GM19328 (cell line): ENCODE measurements around the gene ADH7.
"Not testable (repeated sequence)": the region's sequence is repeated elsewhere in the genome, so short reads cannot be mapped to it uniquely, and the experiment has no call there.

Source experiments
- ATAC-seq: cut with Tn5 transposase; IDR thresholded peaks from one replicate; pipeline ENCODE4 v1.9.1; 2021; ENCODE audit warnings: mild to moderate bottlenecking, moderate library complexity; ENCODE audit not compliant: unreplicated experiment

Gene ADH7

DNA sequence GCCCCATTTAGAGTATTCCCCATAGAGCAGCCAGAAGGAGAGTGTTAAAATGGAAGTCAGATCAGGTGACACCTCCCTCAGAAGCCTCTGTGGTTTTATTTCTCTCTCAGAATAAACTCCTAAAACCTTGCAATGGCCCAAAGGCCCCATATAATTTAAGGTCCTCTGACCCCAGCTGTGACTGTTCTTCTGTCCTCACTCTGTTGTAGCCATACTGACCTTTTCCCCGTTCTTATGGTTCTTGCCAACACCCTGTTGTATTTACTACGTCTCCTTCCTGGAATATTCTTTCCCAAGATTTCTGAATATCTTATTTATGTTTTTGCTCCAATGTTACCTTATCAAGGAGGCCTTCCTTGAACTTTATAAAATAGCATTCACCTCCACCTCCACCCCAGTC is 18.0 kb downstream of the ADH7 start:
- no peak for ATAC-seq

DNA sequence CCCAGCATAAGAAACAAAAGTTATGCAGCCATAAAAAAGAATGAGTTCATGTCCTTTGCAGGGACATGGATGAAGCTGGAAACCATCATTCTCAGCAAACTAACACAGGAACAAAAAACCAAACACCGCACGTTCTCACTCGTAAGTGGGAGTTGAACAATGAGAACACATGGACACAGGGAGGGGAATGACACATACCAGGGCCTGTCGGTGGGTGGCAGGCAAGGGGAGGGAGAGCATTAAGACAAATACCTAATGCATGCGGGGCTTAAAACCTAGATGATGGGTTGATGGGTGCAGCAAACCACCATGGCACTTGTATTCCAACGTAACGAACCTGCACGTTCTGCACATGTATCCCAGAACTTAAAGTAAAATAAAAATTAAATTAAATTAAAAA is 19.4 kb downstream of the ADH7 start:
- not testable (repeated sequence) for ATAC-seq

DNA sequence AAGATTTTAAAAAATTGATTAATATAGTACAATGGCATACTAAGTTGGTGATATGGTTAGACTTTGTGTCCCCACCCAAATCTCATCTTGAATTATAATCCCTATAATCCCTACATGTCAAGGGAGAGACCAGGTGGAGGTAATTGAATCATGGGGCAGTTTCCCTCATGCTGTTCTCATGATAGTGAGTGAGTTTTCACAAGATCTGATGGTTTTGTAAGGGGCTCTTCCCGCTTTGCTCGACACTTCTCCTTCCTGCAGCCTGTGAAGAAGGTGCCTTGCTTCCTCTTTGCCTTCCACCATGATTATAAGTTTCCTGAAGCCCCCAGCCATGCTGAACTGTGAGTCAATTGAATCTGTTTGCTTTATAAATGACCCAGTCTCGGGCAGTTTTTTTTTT is 20.2 kb downstream of the ADH7 start:
- not testable (repeated sequence) for ATAC-seq

DNA sequence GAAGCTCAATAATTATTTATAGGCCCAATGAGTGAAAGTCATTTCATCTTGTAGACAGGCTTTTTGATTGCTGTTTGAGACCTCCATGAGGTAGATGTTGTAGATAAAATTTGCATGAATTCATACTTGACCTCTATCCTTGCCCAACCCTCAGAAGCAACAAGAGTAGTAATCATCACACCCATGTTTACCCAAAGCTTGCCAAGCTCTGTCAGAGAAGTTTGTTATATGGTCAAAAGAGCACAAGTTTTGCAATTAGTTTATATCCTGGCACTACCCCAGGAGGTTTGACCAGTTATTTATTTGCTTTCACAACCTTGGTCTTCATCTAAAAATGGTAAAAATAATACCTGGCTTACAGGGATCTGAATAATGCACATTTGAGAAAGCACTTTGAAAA is 20.7 kb downstream of the ADH7 start:
- ATAC-seq, result no peak

DNA sequence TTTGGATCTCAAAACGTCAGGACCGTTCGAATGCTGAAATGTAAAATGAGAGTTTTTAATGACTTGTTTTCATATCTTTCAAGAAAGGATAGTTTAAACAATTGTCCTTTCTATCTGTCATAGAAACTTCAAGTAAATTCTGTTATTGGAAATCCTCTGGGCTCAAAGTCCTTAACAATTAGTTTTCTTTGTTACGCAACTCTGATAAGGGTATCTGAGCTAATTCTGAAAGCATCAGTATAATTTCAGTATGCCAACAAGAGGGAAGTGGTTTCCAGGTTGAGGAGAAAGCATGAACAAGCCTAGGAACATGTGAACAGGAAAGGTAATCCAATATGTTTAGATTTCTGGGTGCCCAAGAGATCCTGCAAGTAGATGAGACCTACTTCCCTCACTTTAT is 22.0 kb downstream of the ADH7 start:
- ATAC-seq, result no peak

DNA sequence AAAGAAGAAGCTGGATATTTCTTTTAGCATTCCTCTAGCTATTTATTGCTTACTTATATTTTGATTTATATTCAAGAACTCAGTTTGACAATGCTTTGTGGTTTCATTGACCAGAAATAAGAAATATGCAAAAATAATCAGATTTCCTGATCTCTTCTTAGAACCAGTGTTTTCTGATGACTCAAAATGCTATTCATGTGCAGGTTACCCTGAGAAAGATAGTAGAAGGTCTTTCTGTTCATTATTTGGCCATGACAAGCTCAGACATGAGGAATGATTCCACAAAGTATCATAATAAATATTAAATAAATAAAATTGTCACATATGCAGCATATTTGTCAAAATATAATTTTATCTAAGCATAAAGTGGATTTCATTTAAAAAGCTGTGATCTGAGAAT is 24.1 kb downstream of the ADH7 start:
- no peak for ATAC-seq

DNA sequence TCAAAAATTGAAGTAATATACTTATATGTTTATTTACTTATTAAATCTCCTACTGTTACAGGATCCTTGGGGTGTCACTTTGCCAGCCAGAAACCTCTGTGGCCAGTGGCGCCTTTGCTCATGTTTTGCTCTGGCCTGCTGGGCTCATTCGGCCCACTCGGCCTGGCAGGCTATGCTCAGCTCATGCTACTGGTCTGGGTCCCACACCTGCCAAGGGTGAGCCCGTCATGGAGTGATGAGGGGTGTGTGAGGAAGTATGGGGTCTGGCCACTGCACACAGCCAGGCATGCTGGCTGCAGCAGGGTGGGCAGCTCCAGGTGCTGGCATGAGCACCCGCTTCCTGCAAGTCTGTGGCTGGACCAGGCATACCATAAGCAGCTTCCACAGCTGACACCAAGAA is 25.1 kb downstream of the ADH7 start:
- ATAC-seq, result no peak

DNA sequence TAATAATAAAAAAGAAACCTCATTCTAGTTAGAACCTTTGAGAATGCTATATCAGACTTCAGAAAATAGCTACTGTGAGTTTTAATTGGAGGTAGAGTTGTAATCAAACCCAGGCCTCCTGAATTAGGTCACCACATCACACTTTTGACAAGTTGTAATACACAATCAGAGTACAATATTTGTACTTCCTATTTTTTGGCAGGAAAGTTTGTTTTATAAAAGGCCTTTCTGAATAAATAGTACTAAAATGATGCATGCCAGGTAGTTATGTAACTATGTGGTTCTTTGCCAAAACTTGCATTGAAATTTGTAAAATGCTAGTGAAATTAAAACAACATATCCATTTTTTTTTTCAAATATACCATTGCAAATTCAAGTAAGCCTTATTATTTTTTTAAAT is 26.8 kb downstream of the ADH7 start:
- no peak for ATAC-seq

DNA sequence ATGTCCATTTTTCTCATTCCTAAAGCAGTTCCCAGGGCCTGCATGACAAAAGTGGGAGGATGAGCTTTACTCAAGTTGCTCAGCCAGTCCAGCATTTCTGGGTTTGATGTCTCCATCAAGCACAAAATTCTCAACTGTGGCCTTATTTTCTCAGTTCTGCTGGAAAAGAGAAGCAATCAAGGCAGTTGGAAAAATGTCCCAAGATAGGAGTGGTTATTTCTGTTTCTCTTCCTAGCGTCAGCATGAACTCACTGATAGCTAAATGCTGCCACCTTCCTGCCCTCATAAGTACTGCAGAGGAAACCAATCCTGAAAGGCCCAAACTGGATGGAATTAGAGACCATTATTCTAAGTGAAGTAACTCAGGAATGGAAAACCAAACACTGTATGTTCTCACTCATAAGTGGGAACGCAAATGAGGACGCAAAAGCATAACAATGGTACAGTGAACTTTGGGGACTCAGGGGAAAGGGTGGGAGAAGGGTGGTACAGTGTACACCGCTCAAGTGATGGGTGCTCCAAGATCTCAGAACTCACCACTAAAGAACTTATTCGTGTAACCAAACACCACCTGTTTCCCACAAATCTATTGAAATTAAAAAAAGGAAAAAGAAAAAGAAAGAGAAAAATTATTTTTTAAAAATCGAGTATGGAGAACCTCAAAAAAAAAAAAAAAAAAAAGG is 29.6 kb downstream of the ADH7 start:
- no peak for ATAC-seq

DNA sequence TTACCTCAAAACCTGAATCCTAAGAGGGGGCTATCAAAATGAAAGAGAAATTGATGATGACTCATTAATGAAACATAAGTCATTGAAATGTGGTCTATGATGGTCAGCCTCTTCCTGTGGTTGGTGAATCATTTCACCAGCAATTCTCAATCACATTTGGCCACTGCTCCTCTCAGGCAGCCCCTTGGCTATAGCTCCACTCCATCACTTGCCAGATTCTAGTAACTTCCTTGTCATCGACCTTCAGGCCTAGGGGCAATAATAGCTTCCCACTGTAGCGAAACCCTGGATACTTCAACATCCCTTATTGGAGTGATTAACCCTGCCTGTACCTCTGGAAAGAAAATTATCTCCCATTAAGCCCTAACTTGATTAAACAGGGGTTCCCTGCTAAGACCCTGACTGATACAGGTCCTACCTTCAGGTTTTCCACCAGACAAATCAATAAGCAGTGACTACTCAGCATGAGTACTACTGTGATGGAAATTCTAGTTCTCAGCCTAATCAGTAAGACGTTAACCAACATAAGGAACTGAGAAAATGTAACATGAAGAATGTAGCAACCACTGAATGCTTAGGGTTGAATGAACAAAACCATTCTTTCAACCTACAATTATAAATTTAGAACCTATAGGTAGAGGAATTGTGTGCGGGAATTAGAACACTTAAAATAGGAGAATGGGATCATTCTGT is 30.4 kb downstream of the ADH7 start:
- ATAC-seq, result peak; percentile 82

DNA sequence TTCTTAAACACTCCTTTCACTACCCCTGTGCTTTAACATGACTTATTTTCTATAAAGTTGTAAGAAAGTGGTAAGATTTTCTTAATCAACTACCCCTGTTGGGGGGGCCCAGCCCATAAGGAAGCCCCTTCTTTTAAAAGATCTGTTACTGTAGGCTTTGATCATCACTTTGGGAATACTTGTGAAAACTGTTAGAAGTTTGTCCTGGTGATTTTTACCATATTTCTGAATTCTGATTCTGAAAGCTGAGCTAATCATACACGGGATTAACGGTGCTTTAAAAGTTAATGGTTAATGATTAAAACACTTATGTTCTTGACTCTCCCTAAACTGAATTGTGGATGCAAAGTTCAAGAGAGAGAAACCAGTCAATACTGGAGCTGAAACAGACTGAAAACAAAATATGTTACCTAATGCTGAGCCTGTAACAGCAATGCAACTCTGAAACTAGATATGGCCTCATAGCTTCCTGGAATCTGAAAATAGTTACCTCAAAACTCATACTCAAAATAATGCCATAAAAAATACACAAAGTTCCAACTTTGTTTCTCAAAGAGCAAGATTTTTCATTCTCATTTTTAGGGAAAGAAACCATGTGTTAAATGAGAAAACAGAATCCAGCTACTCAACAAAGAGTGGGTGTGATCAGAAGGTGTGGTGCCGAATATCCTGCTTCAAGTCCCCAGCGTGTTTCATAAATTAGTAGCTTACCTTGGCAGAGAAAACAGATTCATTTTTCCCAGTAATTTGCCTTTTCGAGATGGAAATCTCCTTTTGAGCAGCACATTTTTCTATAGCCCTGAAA is 31.6 kb downstream of the ADH7 start:
- ATAC-seq, result peak; percentile 55

DNA sequence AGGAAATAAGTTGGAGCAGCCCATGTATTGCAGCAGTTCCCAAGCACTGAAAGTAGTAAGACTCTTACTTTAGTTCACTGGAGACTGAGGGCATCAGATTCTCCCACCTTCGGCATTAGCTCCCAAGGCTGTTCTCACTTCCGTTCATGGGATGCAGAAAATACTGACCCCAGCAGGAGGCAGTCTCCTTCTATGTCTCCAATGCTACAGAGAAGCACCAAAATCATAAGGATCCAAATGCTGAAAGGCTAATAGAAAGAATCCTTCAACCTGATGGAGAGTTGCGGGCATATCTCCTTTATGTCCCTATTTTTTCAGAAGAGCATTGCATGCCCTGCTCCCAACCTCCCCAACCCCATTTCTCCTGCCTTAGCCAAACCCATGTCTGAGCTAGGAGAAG is 32.4 kb downstream of the ADH7 start:
- no peak for ATAC-seq

DNA sequence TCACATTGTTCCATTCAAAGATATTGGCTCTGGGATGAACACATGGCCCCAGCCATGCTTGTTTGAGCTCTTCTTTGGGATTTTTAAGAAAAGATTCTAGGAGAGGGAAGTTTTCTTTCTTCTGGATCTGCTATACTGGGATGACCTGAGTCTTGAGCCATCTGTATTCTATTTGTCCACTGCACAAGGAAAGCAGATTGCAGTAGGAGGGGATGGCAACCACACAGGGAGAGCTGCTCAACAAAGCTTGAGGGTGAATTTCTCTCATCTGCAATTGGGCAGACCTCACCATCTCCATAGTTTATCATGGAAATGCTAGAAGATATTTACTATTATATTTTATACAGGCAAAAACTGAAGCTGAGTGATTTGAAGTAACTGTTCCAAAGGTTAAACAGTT is 34.3 kb downstream of the ADH7 start:
- no peak for ATAC-seq

DNA sequence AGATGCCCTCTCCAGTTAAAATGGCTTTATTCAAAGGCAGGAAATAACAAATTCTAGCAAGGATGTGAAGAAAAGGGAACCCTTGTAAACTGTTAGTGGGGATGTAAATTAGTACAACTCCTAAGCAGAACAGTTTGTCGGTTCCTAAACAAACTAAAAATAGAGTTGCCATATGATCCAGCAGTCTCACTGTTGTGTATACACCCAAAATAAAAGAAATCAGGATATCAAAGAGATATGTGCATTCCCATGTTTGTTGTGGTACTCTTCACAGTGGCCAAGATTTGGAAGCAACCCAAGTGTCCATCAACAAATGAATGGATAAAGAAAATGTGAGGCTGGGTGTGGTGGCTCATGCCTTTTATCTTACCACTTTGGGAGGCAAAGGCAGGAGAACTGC is 36.1 kb downstream of the ADH7 start:
- ATAC-seq, result no peak

DNA sequence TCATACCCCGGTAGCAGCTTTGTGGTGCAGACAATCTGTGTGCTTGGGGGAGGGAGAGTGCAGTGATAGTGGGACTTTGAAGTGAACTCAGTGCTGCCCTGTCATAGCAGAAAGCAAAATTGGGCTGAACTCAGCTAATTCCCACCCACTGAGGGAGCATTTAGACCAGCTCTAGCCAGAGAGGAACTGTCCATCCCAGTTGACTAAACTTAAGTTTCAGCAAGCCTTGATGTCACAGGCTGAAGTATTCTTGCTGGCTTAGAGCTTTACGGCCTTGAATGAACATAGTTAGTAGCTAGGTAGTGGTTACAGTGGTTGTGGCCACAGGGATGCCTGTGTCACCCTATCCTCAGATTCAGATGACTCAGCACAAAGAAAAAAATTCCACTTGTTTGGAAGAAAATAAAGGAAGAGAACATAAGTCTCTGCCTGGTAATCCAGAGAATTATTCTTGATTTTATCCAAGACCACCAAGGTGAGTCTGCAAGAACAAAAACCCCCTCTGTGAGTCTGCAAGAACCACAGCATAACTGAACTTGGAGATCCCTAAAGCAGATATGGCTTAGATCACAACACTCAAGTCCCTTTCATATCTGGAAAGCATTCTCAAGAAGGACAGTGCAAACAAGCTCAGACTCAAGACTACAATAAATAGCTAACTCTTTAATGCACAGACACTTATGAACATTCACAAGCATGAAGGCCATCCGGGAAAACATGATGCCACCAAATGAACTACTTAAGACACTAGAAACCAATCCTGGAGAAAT is 39.4 kb downstream of the ADH7 start:
- no peak for ATAC-seq

DNA sequence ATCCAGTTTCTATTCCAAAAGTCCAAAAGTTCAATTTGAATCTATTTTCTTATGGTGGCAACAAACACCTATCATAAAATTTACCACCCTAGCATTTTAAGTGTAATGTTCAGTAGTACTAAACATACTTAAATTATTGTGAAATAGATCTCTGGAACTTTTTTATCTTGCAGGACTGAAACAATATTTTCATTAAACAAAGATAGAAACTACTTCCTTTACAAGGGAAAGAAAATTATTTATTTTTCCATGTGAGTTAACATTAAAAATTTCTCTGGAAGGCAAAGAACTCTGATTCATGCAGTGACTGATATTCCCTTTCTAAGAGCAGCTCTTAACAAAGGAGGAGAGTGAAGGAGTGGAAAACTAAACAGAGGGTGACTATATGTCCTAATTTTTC is 40.2 kb downstream of the ADH7 start:
- ATAC-seq, result no peak

DNA sequence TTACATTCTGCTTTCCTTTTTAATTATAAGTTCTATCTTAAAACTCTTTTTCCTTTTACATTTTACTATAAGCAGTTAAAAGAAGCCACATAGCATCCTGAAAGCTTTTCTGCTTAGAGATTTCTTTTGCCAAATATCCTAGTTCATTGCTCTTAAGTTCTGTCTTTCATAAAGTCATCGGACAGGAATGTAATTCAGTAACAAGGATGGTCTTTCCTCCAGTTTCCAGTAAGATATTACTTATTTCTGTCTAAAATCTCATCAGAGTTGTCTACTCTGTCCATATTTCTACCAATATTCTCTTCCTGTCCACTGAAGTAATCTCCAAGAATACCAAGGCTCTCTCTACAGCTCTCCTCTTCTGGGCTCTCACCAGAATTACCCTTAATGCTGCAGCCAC is 45.1 kb downstream of the ADH7 start:
- no peak for ATAC-seq

DNA sequence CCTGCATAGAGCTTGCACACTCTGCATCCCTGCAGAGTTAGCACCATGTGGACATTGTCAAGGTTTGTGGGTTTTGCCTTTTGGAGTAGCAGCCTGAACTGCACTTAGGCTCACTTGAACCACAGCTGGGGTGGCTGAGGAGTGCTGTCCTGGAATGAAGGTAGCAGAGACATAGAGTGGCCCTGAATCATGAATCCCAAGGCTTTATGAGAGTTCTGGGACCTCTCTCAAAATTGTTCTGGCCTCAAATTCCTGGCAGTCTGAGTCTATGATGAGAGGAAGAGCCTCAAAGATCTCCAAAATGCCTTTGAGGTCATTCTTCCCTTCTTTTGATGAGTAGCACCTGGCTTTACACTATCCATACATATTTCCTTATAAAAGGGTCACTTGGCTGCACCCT is 45.5 kb downstream of the ADH7 start:
- ATAC-seq, result no peak

DNA sequence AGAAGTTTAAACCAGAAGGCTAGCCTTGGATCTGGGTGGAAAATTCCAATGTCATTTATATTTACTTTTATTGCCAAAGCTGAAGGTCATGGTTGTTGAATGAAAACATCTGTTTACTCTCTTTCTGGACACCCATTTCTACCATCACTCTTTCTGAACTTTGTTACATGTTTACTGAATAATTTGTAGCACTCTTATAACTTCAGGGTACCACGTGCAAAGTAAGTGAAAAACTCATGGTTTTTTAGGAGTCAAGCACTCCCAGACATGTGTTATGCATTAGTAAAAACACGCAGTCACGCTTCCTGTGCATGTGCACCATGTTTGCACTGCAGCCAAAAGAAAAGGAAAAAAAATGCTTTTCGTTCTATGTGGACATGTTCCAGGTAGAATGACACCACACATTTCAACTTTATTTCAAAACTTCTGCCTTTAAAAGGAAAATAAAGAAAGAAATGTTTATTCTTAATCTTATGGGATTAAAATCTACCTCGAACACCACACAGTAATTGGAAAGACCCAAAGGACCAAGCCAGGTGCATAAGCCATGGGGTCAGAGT is 51.2 kb downstream of the ADH7 start:
- ATAC-seq, result no peak

DNA sequence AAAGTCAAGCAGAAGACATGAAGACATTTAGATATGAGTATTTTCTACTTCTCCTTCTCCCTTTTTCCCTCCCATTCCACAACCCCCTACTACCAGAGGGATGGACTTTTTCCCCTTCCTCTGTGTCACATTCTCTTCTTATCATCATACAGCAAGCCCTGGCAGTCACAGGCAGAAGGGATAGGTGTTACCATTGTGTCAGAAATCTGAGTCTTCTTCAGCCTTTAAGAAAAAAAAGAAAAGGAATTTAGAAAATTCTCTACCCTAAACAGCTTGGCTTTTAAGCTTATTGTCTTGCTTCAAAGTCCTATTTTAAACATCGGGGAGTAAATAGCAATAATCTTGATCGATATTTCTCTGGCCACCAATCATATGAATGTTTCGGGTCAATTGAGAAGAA is 51.7 kb downstream of the ADH7 start:
- ATAC-seq, result no peak

DNA sequence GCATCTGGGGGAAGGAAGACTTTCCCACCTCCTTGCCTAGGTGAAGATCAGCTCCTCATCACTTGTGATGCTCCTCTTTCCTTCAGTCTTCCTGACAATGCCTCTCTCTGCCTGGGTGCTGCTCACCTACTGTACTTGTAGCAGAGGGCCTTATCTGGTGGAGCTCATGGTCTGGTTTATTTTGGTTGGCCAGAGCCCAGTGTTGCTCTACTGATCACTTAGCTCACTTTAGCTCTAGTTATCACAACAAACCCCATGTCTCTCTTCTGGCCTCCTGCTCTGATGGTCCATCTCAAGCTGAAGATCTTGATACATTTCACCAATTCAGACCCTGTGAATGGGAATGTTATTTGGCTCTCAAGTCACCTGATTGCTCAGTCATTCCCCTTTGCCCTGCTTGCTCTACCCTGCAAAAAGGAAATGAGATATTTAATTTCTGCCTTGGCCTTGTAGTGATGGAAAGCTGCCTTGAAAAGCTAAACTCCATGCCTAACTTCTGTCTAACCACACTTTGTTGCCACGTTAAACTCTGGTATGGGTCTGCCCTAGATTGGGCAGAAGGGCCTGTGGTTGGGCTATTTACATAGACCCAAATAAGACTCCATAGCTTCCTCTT is 52.3 kb downstream of the ADH7 start:
- no peak for ATAC-seq
